Activated T-cell treated with anti-CD3 and anti-CD28 coated beads, Interleukin-2, amount 50 U/mL, for 1 hour (primary cell): ENCODE results near the gene KLHL2.
"Not testable (repeated sequence)": the region's sequence is repeated elsewhere in the genome, so short reads cannot be mapped to it uniquely, and the experiment has no call there.

Experiments
- DNase-seq: peaks from one replicate; pipeline ENCODE4 v3.0.0-alpha.2; 2020

The KLHL2 gene

GRCh38 chr4:165332502-165332901 is 125.1 kb downstream of the KLHL2 start:
- DNase-seq = no peak

DNA sequence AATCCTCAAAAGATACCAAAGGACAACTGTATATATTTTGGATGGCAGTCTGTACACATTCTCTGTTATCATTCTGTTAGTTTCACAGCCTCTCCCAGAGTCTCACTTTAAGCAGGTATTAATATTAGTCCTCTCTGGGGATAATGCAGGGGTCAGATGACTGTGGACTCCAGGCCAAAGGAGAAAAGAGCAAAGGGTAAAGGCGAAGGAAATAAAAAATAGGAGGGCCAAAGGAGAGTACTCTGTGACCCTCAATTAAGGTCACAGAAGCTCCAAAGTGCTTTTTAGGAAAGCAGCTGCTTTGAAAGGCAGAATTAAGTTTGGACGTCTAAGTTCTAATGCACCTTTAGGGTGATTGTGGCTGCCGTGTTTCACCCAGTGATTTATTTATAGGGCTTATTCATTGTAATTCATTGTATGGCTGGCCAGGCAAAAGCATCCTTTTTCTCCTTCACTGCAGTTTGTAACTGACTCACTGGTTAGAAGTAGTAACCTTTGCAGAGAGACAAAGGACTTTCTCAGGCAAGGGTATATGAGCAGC is 127.9 kb downstream of the KLHL2 start:
- DNase-seq = no peak

DNA sequence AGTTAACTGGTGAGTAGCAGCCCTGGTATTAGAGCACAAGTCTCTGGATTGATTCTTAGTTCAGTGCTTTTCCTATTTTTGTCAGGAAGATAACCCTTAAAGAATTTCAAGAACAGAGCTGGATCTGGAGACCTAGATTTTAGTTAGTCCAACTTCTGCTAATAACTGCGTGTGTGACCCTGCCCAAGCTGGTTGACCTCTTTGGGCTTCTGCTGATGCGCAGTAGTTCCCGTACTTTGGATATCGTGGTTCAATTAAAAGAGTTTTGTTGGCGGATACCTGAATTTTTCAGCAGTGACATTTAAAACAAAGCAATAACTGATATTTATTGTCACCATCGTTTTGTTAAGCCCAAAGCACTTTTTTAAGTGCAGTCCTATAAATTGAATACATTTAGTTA is 129.4 kb downstream of the KLHL2 start:
- no peak for DNase-seq

DNA sequence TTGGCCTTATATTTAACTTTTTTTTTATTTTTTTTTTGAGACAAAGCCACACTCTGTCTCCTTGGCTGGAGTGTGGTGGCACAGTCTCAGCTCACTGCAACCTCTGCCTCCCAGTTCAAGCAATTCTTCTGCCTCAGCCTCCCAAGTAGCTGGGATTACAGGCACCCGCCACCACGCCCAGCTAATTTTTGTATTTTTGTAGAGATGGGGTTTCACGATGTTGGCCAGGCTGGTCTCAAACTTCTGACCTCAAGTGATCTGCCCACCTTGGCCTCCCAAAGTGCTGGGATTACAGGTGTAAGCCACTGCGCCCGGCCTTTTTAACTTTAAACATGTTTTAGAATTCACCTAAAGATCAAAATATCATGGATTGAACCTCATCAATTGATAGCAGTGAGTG is 135.0 kb downstream of the KLHL2 start:
- not testable (repeated sequence) for DNase-seq

GRCh38 chr4:165343353-165344191 is 136.2 kb downstream of the KLHL2 start:
- no peak for DNase-seq

DNA sequence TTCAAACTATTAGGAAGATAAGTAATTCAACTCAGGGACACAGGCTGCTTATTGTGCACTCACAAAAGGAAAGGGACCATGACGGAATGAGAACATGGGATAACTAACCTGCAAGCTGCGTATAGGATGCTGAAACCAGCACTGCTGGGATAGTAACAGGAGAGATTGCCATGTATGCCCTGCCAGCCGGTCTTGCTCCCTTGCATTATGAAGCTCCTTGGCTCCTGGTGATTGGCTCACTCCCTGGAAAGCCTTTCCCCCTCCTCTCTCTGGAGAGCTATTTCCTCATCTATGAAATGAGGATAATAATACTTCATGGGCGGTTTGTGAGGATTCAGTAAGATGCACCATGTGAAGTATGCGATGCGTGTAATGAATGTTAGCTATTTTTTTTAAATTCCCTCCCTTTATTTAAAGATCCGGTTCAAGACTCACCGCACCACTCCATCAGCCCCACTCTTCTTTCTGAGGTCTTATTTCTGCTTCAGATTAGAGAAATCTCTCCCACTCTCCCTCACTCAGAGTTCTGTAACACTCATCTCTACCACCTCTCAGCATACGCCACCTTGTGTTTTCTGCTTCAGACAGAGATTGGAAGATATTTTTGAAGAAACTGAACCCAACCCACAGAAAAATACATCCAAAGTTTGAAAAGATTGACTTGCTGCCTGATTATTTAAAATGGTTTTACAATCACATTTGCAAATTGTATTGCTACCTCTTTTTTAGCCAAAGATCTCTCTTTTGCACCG is 138.5 kb downstream of the KLHL2 start:
- no peak for DNase-seq

DNA sequence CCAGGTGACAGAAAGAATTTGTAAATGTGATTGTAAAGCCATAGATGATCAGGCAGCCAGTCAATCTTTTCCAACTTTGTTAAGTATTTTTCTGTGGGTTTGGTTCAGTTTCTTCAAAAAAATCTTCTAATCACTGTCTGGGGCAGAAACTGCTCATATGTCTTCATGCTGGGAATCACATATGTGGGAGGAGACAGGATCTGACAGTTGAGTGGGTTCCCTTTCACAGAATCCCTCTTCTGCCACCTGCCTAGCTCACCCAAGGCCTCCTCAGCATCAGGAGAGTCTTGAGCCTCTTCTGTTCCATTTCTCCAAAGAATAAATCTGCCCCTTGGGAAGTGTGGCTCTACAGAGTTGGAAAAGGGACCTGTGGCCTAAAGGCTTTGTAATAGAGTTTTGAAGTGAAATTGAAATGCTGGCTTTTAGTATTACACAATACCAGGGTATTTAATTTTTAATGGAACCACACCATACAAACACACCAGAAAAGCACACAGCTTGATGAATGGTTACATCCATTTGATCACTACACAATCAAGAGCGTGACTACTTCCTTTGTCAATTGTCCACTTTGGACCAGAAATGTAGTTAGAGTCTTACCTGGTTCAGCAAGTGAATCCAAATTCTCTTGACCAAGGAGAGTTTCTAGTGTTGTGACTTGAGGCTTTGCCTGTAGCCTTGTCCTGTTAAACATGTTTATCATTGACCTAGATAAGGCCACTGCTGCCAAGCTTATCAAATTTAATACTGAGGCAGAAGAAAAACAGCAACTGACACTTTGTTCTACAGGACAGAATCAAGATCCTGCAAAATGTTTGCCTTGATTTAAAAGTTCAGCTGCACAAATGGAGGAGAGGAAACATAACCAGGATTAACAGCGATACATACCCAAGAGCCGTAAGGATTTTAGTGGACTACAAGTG is 140.5 kb downstream of the KLHL2 start:
- no peak for DNase-seq

DNA sequence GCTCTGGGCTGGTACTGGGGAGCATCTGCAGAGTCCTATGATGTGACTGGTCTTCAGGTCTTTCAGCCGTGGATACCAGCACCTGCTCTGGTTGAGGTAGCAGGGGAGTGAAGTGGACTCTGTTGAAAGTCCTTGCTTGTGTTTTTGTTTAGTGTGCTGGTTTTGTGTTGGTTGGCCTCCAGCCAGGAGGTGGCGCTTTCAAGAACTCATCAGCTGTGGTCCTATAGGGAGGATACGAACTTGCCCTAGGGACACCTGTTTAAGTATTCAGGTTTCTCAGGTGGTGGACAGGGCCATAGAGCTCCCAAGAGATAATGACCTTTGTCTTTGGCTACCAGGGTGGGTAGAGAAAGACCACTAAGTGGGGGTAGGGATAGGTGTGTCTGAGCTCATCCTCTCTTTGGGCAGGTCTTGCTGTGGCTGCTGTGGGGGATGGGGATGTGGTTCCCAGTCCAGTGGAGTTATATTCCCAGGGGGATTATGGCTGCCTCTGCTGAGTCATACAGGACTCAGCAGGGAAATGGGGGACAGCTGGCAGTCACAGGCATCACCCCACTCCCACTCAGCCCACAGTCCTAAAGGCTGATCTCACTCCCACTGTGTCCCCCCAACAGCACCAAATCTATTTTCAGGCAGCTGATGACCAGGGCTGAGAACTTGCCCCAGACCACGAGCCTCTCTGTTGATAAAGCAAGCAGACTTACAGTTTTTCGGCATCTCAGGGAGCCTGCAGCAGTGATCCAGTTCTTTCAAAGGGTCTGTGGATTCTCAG is 144.2 kb downstream of the KLHL2 start:
- DNase-seq = no peak

- DNase-seq = no peak
Measured at GRCh38 chr4:165355900-165356300, 148.5 kb downstream of the KLHL2 start.

GRCh38 chr4:165359506-165359905 is 152.1 kb downstream of the KLHL2 start:
- no peak for DNase-seq

- DNase-seq = no peak
Measured at GRCh38 chr4:165360041-165360695, 152.8 kb downstream of the KLHL2 start.

DNA sequence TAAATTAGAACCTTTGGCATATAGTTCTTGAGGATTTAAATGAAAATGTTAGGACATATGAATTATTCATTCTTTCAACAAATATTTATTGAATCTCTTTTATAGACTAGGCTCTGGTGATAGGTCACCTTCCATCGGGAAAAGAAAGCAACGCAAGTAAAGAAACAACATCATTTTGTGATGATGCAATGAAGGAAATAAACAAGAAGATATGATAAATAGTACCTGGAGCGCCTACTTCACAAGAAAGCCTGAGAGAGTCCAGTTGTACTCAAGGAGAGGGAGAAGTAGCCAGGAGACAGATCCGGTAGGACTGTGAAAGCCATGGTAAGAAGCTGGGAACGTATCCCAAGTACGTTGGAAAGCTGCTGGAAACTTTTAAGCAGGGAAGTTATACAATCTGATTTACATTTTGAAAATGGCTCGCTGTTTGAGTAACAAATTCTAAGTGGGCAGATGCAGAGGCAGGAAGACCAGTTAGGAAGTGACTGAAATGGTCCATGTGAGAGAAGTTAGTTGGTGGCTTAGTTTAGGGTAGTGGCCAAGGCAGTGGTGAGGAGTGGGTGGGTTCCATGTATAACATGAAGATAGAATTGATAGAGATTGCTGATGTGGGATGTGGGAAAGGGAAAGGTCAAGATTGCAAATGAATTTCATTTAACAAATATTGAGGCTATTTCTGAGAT is 153.8 kb downstream of the KLHL2 start:
- no peak for DNase-seq

- no peak for DNase-seq
Measured at GRCh38 chr4:165361810-165362209, 154.4 kb downstream of the KLHL2 start.

GRCh38 chr4:165364452-165365080 is 157.2 kb downstream of the KLHL2 start:
- no peak for DNase-seq

DNA sequence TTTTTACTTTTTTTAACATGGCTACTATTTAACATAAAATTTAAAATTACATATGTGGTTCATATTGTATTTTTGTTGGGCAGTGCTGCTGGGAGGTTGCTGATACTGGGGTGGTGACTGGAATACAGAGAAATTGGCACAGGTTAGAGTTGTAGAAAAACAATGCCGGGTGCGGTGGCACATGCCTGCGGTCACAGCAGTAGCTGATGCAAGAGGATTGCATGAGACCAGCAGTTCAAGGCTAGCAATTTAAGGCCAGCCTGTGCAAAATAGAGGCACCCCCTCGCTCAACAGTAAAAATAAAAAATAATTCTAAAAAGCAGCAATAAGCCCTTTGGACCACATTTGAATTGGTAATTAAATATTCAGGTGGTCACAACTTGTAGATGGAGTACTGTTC is 159.7 kb downstream of the KLHL2 start:
- DNase-seq = no peak

DNA sequence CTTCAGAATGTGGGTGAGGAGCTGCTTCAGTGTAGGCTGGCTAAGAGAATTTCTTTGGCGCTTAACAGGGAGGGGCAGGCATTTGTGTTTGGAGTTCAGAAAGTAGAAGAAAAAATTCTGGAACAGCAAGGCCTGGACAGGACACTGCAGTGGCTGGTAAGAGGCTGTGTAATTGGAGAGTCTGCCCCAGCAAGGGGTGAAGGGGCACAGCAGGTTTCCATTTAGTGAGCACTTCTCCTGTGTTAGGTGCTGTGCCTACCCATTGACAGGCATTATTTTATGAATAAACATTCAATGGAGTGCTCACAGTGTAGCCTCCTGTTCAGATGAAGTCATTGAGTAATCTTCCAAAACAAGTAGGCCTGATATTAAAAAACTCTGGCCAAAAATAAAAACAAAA is 160.8 kb downstream of the KLHL2 start:
- DNase-seq = no peak

- DNase-seq = no peak
Measured at GRCh38 chr4:165368567-165368966, 161.2 kb downstream of the KLHL2 start.

DNA sequence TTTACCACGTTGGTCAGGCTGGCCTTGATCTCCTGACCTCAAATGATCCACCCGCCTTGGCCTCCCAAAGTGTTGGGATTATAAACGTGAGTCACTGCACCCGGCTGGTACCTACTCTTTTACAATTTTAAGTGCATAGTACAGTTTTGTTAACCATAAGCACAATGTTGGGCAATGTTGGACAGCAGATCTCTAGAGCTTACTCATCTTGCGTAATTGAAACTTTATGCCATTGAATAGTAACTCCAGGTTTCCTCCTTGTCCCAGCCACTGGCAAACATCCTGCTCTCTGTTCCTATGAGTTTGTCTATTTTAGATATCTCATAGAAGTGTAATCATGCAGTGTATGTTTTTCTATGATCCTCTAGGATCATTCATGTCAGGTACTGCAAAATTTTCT is 162.2 kb downstream of the KLHL2 start:
- DNase-seq = no peak

- DNase-seq = no peak
Measured at GRCh38 chr4:165370530-165370929, 163.2 kb downstream of the KLHL2 start.
